ENCODE data around the gene RABGAP1.

The RABGAP1 gene

GRCh38 chr9:123043081-123043939, 102.5 kb downstream of the RABGAP1 start:
- ChIA-PET POLR2A (interaction anchor here (0.7 kb wide), 1 partner anchor 30 kb away, joined by 3 read pairs; no protein-coding TSS in a partner anchor), CTCF (no interaction called here)
- TF ChIP-seq ZNF394 (tag by site-specific recombination; IDR thresholded peaks at IDR 0.05; ENCODE audit: borderline replicate concordance): no peak
- TF ChIP-seq ZBTB21 (tag by site-specific recombination; IDR thresholded peaks at IDR 0.05): no peak
- no peak for TF ChIP-seq REPIN1 (tag by site-specific recombination; IDR thresholded peaks at IDR 0.05; ENCODE audit: low read depth)
- no peak for TF ChIP-seq ZNF214 (tag by site-specific recombination; IDR thresholded peaks at IDR 0.05; ENCODE audit: borderline replicate concordance)
- TF ChIP-seq ZBTB7A (tag by site-specific recombination; IDR thresholded peaks at IDR 0.05; ENCODE audit: low read depth): no peak
- TF ChIP-seq ZNF10 (tag by site-specific recombination; IDR thresholded peaks at IDR 0.05): no peak
- no peak for TF ChIP-seq ZNF324 (tag by site-specific recombination; IDR thresholded peaks at IDR 0.05)
- TF ChIP-seq SALL2 (tag by site-specific recombination; IDR thresholded peaks at IDR 0.05; ENCODE audit: borderline replicate concordance): no peak
- TF ChIP-seq ZNF433 (tag by site-specific recombination; IDR thresholded peaks at IDR 0.05; ENCODE audit: low read depth): no peak
- no peak for TF ChIP-seq HOXC10 (CRISPR knock-in tag; IDR thresholded peaks at IDR 0.05)
- TF ChIP-seq, protein P1, sequence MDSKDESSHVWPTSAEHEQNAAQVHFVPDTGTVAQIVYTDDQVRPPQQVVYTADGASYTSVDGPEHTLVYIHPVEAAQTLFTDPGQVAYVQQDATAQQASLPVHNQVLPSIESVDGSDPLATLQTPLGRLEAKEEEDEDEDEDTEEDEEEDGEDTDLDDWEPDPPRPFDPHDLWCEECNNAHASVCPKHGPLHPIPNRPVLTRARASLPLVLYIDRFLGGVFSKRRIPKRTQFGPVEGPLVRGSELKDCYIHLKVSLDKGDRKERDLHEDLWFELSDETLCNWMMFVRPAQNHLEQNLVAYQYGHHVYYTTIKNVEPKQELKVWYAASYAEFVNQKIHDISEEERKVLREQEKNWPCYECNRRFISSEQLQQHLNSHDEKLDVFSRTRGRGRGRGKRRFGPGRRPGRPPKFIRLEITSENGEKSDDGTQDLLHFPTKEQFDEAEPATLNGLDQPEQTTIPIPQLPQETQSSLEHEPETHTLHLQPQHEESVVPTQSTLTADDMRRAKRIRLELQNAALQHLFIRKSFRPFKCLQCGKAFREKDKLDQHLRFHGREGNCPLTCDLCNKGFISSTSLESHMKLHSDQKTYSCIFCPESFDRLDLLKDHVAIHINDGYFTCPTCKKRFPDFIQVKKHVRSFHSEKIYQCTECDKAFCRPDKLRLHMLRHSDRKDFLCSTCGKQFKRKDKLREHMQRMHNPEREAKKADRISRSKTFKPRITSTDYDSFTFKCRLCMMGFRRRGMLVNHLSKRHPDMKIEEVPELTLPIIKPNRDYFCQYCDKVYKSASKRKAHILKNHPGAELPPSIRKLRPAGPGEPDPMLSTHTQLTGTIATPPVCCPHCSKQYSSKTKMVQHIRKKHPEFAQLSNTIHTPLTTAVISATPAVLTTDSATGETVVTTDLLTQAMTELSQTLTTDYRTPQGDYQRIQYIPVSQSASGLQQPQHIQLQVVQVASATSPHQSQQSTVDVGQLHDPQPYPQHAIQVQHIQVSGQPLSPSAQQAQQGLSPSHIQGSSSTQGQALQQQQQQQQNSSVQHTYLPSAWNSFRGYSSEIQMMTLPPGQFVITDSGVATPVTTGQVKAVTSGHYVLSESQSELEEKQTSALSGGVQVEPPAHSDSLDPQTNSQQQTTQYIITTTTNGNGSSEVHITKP (tag by site-specific recombination; IDR thresholded peaks at IDR 0.05): no peak
- no peak for TF ChIP-seq ZNF473 (tag by site-specific recombination; IDR thresholded peaks at IDR 0.05)
- TF ChIP-seq ZNF529 (tag by site-specific recombination; IDR thresholded peaks at IDR 0.05; ENCODE audit: insufficient replicate concordance): no peak
- no peak for TF ChIP-seq ZNF292 (tag by site-specific recombination; IDR thresholded peaks at IDR 0.05; ENCODE audit: borderline replicate concordance, low read depth)
- TF ChIP-seq ZNF121 (tag by site-specific recombination; IDR thresholded peaks at IDR 0.05): no peak
- TF ChIP-seq ZFP37 (tag by site-specific recombination; IDR thresholded peaks at IDR 0.05): no peak
- TF ChIP-seq ZNF280D (tag by site-specific recombination; IDR thresholded peaks at IDR 0.05): no peak
- no peak for TF ChIP-seq ZNF837 (tag by site-specific recombination; IDR thresholded peaks at IDR 0.05)
- TF ChIP-seq, protein P2, sequence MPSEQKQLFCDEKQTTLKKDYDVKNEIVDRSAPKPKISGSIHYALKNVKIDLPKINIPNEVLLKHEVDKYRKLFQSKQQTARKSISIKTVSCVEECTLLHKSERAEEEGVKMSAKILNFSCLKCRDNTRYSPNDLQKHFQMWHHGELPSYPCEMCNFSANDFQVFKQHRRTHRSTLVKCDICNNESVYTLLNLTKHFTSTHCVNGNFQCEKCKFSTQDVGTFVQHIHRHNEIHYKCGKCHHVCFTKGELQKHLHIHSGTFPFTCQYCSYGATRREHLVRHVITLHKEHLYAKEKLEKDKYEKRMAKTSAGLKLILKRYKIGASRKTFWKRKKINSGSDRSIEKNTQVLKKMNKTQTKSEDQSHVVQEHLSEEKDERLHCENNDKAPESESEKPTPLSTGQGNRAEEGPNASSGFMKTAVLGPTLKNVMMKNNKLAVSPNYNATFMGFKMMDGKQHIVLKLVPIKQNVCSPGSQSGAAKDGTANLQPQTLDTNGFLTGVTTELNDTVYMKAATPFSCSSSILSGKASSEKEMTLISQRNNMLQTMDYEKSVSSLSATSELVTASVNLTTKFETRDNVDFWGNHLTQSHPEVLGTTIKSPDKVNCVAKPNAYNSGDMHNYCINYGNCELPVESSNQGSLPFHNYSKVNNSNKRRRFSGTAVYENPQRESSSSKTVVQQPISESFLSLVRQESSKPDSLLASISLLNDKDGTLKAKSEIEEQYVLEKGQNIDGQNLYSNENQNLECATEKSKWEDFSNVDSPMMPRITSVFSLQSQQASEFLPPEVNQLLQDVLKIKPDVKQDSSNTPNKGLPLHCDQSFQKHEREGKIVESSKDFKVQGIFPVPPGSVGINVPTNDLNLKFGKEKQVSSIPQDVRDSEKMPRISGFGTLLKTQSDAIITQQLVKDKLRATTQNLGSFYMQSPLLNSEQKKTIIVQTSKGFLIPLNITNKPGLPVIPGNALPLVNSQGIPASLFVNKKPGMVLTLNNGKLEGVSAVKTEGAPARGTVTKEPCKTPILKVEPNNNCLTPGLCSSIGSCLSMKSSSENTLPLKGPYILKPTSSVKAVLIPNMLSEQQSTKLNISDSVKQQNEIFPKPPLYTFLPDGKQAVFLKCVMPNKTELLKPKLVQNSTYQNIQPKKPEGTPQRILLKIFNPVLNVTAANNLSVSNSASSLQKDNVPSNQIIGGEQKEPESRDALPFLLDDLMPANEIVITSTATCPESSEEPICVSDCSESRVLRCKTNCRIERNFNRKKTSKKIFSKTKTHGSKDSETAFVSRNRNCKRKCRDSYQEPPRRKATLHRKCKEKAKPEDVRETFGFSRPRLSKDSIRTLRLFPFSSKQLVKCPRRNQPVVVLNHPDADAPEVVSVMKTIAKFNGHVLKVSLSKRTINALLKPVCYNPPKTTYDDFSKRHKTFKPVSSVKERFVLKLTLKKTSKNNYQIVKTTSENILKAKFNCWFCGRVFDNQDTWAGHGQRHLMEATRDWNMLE (tag by site-specific recombination; conservative IDR thresholded peaks at IDR 0.05; ENCODE audit: low read depth): no peak
- no peak for TF ChIP-seq ZNF274 (IDR thresholded peaks at IDR 0.05; ENCODE audit: low read length)
- TF ChIP-seq ZNF274 (tag by site-specific recombination; IDR thresholded peaks at IDR 0.05; ENCODE audit: borderline replicate concordance): no peak
- Histone ChIP-seq H3K27ac (ENCODE audit: extremely low read depth, low read depth, low read length) (no peak overlapping the region), H3K36me3 (ENCODE audit: control insufficient read depth in 2 of 2, insufficient read depth in 1 of 2, low read length in 2 of 2) (peaks cover 0 to 29% of the 10 kb centered on the region in 2 experiments; a peak in 1 of 3 replicates), H3K4me1 (ENCODE audit: control insufficient read depth, insufficient read depth, low read length) (no peaks in the 10 kb centered on the region), H3K9me3 (ENCODE audit: control insufficient read depth, insufficient read depth, low read depth, low read length) (no peaks in the 10 kb centered on the region), H3K4me3 (ENCODE audit: low read depth, low read length) (no peak overlapping the region)

Data from HEK293 (cell line).